Skin epidermis (tissue), 12 donors: ENCODE measurements around the gene MRM2.
"Not testable (repeated sequence)": the region's sequence is repeated elsewhere in the genome, so short reads cannot be mapped to it uniquely, and the experiment has no call there.

Source experiments
- H3K27ac ChIP-seq, 21 experiments: fragments of 200-600 bp; sonication (generic) in 11 of 21; one replicate each; pipeline ENCODE4 v1.5.0; 2020; ENCODE audit warnings: mild to moderate bottlenecking in 3 of 21, inconsistent platforms in 2 of 21, moderate library complexity in 2 of 21
- H3K4me3 ChIP-seq, 7 experiments: fragments of 200-600 bp; sonication (generic) in 2 of 7; one replicate each; pipeline ENCODE4 v1.5.0; 2020; ENCODE audit warnings: inconsistent platforms in 2 of 7, mild to moderate bottlenecking in 2 of 7, moderate library complexity in 1 of 7

Gene MRM2

DNA sequence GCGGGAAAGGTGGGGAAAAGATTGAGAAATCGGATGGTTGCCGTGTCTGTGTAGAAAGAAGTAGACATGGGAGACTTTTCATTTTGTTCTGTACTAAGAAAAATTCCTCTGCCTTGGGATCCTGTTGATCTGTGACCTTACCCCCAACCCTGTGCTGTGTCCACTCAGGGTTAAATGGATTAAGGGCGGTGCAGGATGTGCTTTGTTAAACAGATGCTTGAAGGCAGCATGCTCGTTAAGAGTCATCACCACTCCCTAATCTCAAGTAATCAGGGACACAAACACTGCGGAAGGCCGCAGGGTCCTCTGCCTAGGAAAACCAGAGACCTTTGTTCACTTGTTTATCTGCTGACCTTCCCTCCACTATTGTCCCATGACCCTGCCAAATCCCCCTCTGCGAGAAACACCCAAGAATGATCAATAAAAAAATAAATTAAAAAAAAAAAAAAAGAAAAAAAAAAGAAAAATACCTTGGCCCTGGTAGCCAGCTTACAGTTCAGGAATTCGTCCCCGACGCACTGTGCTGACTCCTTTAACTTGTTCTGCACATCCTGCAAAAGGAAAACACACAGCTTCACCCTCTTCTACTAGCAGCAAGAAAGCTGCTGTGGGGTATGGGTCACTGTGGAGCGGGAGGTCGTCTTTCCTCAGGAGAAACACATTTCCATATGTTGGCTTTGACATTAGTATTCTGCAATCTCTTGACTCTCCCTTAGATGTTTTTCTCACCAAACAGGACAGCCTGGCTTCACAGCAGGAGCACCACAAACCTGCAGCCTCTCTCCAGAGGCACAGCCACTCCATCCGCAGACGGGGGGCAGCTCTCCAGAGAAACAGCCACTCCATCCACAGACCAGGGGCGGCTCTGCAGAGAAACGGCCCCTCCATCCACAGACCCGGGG lies 27.3 kb upstream of the MRM2 start:
- H3K27ac ChIP-seq = peak overlapping the region in 12 of 21 experiments; percentile 4 to 75 (median 28)
- H3K4me3 ChIP-seq = not testable (repeated sequence)

DNA sequence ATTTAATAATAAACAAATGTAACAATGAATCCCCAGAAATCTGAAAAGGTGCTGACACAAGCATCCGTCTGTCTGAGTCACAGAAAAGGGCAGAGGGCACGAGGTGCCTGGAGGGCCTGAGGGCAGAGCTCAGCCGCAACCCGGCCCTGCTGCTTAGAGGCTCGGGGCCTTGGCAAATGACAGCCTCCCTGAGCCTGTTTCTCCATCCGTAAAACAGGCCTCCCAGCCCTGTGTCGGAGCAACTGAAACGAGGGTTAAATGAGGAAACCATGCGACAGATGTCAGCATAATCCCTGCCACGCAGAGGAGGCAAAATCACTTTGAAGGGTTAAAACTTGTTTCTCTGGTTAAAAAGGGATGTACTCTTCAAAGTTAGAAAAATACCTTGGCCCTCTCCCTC lies 24.9 kb upstream of the MRM2 start:
- Histone ChIP-seq H3K27ac (peak overlapping the region in 4 of 21 experiments; percentile 24 to 73 (median 67)), H3K4me3 (no peak overlapping the region)

DNA sequence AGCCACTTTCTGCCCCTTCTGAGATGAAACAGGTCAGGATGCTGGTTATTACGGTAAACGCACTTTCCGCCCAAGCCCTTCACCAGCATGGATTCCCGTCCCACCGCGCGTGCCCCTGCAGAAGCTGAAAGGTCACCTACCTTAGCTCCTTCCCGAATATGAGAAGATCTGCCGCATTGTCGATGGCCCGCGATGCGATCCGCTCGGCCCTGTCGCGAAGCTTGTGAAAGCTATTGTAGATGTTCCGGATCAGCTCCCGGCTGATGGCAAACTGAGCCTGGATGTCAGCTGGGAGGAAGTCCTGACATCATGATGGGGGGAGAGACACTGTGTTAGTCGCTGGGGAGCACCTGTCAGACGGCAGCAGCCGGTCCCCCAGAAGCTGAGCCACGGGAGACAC lies 22.2 kb upstream of the MRM2 start:
- H3K4me3 ChIP-seq = no peak overlapping the region
- no peak overlapping the region for H3K27ac ChIP-seq

DNA sequence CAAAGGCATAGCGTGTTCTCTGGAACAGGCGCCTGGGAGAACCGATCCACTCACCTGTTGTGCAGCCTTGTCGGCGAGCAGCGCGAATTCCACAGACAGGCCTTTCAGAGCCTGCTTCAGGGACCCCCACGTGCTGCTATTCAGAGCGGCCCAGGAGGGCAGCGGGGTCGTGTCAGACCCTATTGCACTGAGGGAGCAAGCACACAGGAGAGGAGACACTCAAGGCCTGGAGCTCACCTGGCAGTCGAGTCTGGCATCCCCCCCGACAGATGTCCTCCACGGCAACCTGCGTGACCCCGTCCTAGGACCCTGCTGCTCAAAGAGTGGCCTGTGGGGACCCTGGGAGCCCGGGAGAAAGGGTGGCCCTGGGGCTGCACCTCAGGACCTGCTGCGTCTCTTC lies 21.2 kb upstream of the MRM2 start:
- no peak overlapping the region for H3K27ac ChIP-seq
- H3K4me3 ChIP-seq = no peak overlapping the region

DNA sequence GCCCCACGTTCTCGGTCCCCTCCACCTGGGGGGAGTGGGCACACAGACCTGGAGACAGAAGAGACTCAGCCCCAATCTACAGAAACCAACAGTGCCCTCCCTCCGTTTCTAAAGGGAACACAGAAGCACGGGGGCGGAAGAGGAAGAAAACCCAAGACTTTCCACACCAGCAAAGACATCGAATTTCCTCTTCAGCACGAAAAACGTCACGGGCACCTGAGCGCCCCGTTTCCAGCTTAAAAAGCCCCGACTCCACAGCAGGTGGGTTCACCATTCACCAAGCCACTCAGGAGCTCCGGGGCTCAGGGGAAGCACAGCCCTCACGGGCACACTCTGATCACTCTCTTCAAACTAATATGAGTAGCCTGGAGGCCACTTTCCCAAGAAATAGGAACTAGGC lies 19.6 kb upstream of the MRM2 start:
- no peak overlapping the region for H3K4me3 ChIP-seq
- H3K27ac ChIP-seq = peak overlapping the region in 13 of 21 experiments; percentile 12 to 82 (median 41)

DNA sequence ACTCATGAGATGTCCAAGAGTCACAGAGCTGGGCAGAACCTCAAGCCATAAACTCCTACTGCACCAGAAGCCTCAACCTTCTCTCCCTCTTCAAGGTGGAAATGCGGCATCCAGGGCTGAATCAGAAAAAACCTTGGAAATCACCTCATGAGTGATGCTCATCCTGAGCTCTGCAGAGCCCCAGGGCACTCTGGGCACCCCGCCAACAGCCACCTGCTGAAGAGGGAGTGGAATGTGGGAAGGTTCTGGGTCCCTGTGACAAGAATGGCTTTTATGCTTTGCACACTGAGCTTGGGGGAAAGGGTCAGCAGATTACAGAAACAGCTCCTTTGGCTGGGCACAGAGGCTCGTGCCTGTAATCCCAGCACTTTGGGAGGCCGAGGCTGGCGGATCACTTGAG lies 18.8 kb upstream of the MRM2 start:
- Histone ChIP-seq H3K27ac (no peak overlapping the region), H3K4me3 (no peak overlapping the region)

DNA sequence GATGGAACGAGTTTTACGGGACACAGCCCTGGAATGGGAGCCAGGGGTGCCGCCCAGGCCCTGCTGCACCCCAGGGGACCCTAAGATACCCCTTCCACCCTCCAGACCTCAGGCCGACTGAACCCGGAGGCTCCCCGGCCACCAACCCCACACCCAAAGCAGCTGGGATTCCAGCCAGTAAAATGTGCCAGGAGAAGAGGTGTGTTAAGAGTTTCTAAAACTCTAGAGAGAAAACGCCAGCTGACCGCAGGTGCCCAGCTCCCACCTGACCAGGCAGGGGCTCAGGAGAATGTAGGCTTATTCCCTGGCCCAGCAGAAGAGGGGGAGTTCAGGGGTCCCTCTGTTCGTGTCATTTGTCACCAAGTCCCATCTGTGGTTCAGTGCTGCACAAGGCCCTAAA lies 17.5 kb upstream of the MRM2 start:
- no peak overlapping the region for H3K4me3 ChIP-seq
- peak overlapping the region in 2 of 21 experiments; percentile 31 to 37 for H3K27ac ChIP-seq

DNA sequence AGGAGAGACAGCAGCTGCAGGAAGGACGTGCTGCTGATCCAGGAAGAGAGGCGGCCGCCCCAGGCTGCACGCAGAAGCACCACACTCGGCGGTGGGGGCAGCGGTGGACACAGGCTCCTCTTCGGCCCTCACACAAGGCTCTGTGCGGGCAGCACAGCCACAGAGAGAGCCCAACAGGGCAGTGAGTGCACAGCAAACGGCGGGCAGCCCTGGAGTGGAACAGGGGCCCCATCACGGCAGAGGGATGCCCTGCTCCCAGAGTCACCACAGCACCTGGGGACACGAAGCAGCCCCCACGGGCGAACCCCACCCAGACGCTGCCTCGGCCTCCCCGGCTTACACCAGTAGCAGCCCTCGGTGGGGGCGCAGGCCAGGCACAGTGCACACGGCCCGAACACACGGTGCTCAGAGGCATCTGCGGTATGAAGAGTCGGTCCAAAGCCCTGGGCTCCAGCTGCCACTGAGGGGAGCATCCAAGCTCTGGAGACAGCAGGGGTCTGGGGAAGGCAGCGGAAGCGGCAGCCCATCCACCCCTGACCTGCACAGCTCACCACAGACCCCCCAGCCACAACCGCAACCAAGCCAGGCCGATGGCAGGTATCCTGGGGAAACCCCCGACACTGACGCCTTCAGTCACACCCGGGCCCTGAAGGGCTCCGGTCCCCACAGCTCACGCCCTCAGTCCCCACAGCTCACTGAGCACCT lies 16.8 kb upstream of the MRM2 start:
- peak overlapping the region in 1 of 21 experiments; percentile 37 for H3K27ac ChIP-seq
- H3K4me3 ChIP-seq = no peak overlapping the region

DNA sequence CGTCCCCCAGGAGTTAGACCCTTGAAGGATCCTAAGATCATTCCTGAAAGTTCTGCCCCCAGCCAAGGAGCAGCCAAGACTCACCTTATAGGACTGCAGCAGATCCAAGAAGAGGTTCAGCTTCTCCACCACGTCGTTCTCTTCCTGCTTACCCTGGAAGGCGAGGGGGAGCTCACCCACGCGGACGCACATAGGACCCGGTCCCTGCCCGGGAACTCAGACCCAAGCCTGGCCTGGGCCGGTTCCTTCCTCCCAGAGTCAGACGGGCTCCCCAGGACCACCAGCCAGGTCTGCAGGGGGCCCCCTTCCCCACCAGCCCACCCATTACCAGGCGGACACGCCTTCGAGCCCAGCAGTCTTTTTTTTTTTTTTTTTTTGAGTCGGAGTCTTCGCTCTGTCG lies 15.6 kb upstream of the MRM2 start:
- no peak overlapping the region for H3K4me3 ChIP-seq
- no peak overlapping the region for H3K27ac ChIP-seq

DNA sequence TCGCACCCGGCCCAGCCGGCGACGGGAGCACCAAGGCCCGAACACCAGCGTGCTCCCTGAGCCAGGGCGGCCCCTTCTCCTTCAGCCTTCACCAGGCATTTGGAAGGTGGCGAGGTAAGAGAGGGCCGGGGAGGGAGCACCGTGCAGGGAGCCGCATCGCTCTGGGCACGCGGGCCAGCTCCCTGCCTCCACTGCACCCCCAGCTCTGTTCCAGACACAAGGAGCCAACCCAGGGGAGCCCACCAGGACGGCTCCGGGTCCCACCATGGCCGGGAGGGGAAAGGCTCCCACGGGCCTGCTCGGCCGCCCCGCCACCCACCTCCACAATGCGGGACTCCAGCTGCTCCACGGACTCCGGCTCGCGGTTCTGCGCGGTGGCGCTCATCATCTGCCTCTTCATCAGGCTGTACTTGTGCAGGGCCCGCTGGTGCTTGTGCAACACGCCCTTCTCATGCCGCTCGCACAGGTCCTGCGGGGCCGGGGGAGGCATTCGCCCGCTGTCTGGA lies 15.1 kb upstream of the MRM2 start:
- H3K4me3 ChIP-seq = no peak overlapping the region
- no peak overlapping the region for H3K27ac ChIP-seq

DNA sequence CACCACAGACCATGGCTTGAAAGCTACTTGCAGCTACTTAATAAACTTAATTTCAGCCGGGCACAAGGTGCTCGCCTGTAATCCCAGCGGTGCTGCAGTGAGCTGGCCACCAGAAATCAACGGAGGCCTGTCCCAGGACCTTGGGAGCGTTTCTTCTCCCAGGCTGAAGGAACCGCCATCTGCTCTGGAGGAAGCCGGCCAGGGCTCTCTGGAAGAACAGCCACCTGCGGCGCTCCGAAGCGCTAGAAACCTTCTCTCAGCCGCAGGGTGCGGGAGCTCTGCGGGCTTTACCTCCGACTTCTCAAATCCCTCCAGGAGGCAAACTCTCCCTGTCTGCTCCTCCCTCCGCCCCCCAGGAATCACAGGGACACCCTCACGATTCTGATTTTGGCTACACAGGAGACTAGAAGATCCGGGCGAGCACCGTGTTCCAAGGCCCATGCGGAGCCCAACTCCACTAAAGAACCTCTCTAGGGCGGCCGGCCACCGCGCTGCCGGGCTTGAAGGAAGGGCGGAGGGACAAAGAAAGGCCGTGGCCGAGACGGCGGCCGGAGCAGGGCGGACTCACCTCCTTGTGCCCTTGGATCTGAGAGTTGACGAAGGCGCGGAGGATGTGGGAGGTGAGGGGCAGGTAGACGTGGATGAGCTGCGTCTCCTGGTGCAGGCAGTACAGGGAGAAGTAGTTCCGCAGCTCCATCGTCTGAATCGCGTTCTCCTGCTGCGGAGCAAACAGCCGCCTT lies 14.5 kb upstream of the MRM2 start:
- Histone ChIP-seq H3K4me3 (no peak overlapping the region), H3K27ac (no peak overlapping the region)

DNA sequence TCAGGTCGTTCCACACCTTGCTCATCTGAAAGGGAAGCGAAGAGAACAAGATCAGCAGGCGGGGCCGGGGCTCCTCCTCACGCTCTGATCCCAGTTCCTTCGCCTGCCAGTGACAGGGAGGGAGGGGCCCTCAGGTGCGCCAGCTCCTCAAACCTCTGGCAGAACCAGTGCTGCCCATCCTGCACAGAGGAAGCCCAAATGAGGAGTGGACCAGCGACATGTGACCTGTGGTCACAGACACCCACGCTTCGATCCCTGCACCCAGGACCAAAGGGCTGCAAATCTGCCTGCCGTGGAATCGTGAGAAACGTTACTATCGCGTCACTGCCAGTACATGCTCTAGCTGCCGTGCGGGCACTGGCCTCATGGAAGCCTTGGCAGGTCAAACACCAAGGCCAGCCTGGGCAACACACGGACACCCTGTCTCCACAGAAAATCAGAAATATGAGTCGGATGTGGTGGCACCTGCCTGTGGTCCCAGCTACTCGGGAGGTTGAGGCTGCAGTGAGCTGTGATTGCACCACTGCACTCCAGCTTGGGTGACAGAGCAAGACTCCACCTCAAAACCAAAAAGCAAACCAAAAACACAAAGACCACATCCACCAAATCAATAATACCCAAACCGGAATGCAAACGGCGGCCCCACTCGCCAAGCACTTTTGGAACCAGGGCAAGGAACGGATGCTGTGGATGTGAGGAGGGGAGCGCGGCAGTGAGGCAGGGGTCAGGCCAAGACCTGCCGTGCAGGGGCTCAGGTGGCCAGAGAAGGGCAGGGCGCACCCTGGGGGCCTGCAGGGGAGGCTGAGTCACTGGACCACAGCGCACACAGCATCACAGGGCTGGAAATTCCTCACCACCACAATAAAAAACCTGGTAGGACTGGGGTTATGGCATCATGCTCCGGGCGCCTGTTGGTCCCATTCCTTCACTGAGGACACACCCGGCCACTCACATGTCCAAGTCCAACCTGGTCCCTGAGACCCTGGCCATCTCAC lies 13.4 kb upstream of the MRM2 start:
- no peak overlapping the region for H3K4me3 ChIP-seq
- no peak overlapping the region for H3K27ac ChIP-seq

DNA sequence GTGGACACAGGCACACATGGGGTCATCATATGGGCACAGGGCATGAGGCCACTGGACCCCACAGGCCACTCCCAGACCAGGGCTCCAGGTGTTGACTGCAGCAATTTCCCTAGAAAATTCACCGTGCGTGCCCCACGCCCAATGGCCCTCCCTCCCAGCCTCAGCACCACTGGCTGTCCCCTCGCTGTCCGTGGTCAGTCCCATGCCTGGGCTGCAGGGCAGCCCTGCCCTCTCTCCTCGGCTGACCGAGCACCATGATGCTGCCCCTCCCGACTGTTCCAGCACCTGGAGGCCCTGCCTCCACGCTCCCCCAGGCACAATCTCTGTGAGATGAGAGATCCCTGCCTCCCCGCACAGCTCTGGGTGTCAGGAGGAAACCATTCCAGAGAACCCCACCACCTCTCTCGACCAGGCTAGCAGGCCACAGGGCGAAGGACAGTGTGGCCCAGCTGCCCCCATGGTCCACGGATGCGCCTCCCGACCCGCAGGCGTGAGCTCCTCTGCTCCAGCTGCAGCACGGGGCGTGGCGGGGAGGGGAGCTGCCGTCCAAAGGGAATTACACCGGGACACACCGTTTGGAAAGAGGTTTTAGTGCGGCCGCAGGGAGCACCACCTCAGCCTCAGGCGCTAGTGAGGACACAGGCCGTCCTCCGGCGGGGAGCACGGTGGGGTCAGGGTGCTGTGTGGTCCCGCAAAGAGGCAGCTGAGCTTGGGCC lies 12.6 kb upstream of the MRM2 start:
- no peak overlapping the region for H3K4me3 ChIP-seq
- H3K27ac ChIP-seq = no peak overlapping the region

DNA sequence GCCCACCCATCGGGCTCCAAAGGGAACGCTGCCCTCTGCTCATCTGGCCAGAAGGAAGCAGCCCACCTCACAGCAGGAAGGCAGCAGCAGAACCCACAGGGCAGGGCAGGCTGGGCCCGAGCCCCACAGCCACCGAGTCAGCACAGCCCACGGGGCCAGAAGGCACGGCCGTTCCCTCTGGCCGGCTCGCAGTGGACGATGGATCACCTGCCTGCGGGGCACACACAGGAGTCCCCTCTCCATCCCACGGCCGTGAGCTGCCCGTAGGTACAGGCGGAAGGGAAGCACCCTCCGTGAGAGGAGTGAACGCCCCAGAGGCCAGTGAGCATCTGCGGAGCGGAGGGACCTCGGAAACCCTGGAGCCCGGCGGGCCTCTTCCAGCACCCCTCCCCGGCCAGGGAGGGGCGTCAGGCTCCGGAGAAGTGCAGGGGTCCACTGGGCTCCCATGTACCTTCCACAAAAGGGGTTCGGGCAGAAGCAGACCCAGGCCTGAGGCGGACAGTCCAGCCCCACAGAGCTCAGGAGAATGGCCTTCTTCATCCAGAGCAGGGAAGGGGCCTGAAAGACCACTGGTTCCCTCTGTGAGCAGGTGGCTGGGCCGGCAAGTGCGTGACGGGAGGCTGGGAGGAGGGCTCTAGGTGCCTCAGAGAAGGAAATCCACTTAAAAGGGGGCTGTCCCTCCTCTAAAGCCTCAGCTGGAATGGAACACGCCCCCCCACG lies 11.7 kb upstream of the MRM2 start:
- Histone ChIP-seq H3K4me3 (no peak overlapping the region), H3K27ac (no peak overlapping the region)

DNA sequence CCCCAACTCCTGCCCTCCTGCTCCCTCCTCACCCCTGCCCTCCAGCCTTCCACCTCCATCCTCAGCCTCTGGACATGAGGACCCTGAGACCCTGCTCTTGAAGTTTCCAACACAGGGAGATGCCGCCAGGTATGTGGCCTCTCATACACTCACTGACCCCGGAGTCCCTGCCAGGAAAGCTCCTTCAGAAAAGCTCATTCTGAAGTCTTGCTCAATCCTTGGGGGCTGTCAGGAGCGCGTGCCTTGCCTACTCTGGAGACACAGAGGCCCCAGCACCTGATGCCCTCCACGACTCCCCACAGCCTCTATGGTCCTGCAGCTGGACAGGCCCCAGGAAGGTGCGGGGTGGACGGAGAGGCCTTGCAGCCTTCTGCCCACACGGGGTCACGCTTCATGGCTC lies 11.0 kb upstream of the MRM2 start:
- H3K4me3 ChIP-seq = no peak overlapping the region
- no peak overlapping the region for H3K27ac ChIP-seq

DNA sequence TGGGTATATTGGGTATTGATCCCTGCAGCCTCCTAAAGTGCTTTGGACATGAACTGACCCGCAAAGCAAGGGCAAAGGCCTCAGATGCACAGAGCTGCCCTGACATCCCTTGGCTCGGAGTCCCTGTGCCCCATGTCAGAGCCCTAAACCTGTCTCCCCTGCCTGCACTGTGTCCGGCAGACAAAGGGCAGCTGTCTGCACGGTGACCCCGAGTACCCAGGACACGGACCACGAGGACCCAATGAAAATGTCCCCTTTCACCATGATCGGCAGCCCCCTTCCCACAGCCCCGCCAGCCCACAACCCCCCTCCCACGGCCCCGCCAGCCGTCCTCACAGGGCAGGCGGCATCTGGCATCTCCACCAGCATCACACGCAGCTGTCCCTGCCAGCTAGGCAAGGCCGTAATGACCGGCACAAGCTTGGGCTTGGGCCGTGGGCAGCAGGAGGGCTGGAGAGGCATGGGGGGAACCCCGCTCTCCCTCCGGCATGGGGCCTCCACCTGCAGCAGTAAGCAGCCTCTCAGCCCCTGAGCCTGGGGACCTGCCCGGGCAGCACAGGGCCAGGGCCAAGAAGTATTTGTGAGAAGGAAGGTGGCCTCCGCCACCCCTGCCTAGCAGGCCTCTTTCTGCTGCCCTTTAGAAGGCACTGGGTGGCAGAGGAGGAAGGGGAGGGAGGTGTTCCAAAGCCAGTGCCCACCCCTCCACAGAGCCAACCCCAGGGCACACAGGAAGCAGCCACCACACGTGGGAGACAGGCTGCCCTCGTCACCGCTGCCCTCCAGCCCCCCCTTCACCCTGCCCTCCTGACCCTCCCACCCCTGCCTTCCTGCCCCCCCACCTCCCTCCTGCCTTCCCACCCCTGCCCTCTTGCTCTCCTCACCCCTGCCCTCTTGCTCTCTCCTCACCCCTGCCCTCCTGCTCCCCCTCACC lies 10.1 kb upstream of the MRM2 start:
- peak overlapping the region in 4 of 21 experiments; percentile 18 to 41 (median 34) for H3K27ac ChIP-seq
- no peak overlapping the region for H3K4me3 ChIP-seq

DNA sequence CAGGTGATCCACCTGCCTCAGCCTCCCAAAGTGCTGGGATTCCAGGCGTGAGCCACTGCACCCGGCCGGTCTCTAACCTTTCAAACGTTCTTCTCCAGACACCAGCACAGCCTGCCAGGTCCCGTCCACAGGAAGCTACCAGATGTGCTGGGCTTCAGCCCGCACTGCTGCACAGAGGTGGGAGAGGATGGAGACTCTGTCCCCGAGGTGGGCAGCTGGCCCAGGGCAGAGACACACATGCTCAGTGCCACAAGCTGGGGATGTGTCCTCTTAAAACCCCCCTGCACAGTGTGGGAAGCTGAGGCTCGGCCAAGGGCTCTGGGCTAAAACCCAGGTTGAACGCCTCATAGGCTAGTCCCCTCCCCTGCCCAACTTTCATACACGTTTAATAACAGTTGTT lies 9.4 kb upstream of the MRM2 start:
- H3K4me3 ChIP-seq = no peak overlapping the region
- H3K27ac ChIP-seq = no peak overlapping the region
